ENCODE data around the gene PCA3.

- TF ChIP-seq CTCF (IDR thresholded peaks at IDR 0.05) (no peak), POLR2A (IDR thresholded peaks at IDR 0.05) (no peak)
Measured at GRCh38 chr9:76764138-76764537, at the start of gene PCA3.
